ENCODE results near the gene CST8.

The CST8 gene

GRCh38 chr20:23490817-23491216, at the start of gene CST8:
CST8 (plus strand) TSS chr20:23491117; CDS start chr20:23491668, 551 bp downstream.
- Histone ChIP-seq H3K9ac (ENCODE audit: low read length) (no peak within 1 kb of the TSS), H3K4me1 (ENCODE audit: control insufficient read depth, low read depth, low read length) (no peaks in the 10 kb centered on the region), H3K27ac (ENCODE audit: low read length) (no peak within 1 kb of the TSS), H3K27me3 (ENCODE audit: control insufficient read depth, insufficient read depth, low read length) (no peaks in the 10 kb centered on the region), H3K4me3 (ENCODE audit: low read length) (no peak within 1 kb of the TSS), H3K9me3 (ENCODE audit: control insufficient read depth, low read depth, low read length) (no peaks in the 10 kb centered on the region), H3K36me3 (ENCODE audit: control insufficient read depth, low read depth, low read length) (no peaks in the 10 kb centered on the region)

- no peak overlapping the region for H3K27ac ChIP-seq (ENCODE audit: low read length)
- H3K9ac ChIP-seq (ENCODE audit: low read length), result no peak overlapping the region
- no peaks in the 10 kb centered on the region for H3K36me3 ChIP-seq (ENCODE audit: control insufficient read depth, low read depth, low read length)
- no peaks in the 10 kb centered on the region for H3K9me3 ChIP-seq (ENCODE audit: control insufficient read depth, low read depth, low read length)
- H3K27me3 ChIP-seq (ENCODE audit: control insufficient read depth, insufficient read depth, low read length), result no peaks in the 10 kb centered on the region
- H3K4me1 ChIP-seq (ENCODE audit: control insufficient read depth, low read depth, low read length), result no peaks in the 10 kb centered on the region
- no peak overlapping the region for H3K4me3 ChIP-seq (ENCODE audit: low read length)
Observed at GRCh38 chr20:23441850-23442313, 49.0 kb upstream of the CST8 start.

GRCh38 chr20:23442436-23442835, 48.5 kb upstream of the CST8 start:
- Histone ChIP-seq H3K9ac (ENCODE audit: low read length) (no peak overlapping the region), H3K9me3 (ENCODE audit: control insufficient read depth, low read depth, low read length) (no peaks in the 10 kb centered on the region), H3K4me1 (ENCODE audit: control insufficient read depth, low read depth, low read length) (no peaks in the 10 kb centered on the region), H3K36me3 (ENCODE audit: control insufficient read depth, low read depth, low read length) (no peaks in the 10 kb centered on the region), H3K27me3 (ENCODE audit: control insufficient read depth, insufficient read depth, low read length) (no peaks in the 10 kb centered on the region), H3K27ac (ENCODE audit: low read length) (no peak overlapping the region), H3K4me3 (ENCODE audit: low read length) (no peak overlapping the region)

DNA sequence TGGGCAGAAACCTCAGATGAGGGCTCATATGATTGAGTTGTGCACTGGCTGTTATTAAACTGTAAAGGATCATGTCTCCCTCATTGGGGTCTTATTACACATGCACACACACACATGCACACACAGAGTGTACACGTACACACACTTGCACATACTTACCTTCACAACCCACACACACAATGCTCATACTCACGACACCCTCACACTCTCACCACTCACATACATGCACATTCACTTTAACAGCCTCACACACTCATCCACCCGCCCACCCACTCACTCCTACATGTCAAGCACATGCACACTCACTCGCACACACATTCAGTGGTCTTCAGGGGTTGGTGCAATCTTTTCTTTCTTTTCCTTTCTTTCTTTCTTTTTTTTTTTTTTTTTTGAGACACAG, 46.1 kb upstream of the CST8 start:
- H3K9ac ChIP-seq (ENCODE audit: low read length), result no peak overlapping the region
- H3K4me3 ChIP-seq (ENCODE audit: low read length), result no peak overlapping the region
- no peaks in the 10 kb centered on the region for H3K9me3 ChIP-seq (ENCODE audit: control insufficient read depth, low read depth, low read length)
- H3K4me1 ChIP-seq (ENCODE audit: control insufficient read depth, low read depth, low read length), result no peaks in the 10 kb centered on the region
- H3K27ac ChIP-seq (ENCODE audit: low read length), result no peak overlapping the region
- no peaks in the 10 kb centered on the region for H3K36me3 ChIP-seq (ENCODE audit: control insufficient read depth, low read depth, low read length)
- no peaks in the 10 kb centered on the region for H3K27me3 ChIP-seq (ENCODE audit: control insufficient read depth, insufficient read depth, low read length)

- no peak overlapping the region for H3K27ac ChIP-seq (ENCODE audit: low read length)
- H3K27me3 ChIP-seq (ENCODE audit: control insufficient read depth, insufficient read depth, low read length), result no peaks in the 10 kb centered on the region
- H3K9ac ChIP-seq (ENCODE audit: low read length), result no peak overlapping the region
- no peaks in the 10 kb centered on the region for H3K4me1 ChIP-seq (ENCODE audit: control insufficient read depth, low read depth, low read length)
- H3K36me3 ChIP-seq (ENCODE audit: control insufficient read depth, low read depth, low read length), result no peaks in the 10 kb centered on the region
- no peak overlapping the region for H3K4me3 ChIP-seq (ENCODE audit: low read length)
- H3K9me3 ChIP-seq (ENCODE audit: control insufficient read depth, low read depth, low read length), result no peaks in the 10 kb centered on the region
Observed at GRCh38 chr20:23445596-23446217, 45.2 kb upstream of the CST8 start.

DNA sequence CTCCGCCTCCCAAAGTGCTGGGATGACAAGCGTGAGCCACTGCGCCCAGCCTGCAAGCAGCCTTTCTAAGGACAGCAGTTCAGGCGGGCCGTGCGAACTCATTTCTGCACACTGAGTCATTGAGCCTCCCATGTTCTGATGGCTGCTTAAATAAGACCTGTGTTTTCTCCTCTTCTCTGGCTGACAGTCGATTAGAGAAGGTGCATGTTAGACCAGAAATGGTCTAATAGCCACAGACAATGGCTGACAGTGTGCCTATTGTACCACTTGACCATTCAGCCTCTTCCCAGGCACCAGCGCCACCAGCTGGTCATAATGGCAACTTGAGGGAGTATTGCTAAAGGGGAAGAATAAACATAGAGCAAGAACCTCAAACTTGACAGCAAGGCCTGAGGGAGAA, 44.4 kb upstream of the CST8 start:
- Histone ChIP-seq H3K36me3 (ENCODE audit: control insufficient read depth, low read depth, low read length) (no peaks in the 10 kb centered on the region), H3K27me3 (ENCODE audit: control insufficient read depth, insufficient read depth, low read length) (no peaks in the 10 kb centered on the region), H3K9me3 (ENCODE audit: control insufficient read depth, low read depth, low read length) (no peaks in the 10 kb centered on the region), H3K4me3 (ENCODE audit: low read length) (no peak overlapping the region), H3K4me1 (ENCODE audit: control insufficient read depth, low read depth, low read length) (no peaks in the 10 kb centered on the region), H3K27ac (ENCODE audit: low read length) (no peak overlapping the region), H3K9ac (ENCODE audit: low read length) (no peak overlapping the region)

GRCh38 chr20:23448167-23448566, 42.8 kb upstream of the CST8 start:
- Histone ChIP-seq H3K27me3 (ENCODE audit: control insufficient read depth, insufficient read depth, low read length) (no peaks in the 10 kb centered on the region), H3K27ac (ENCODE audit: low read length) (no peak overlapping the region), H3K4me1 (ENCODE audit: control insufficient read depth, low read depth, low read length) (no peaks in the 10 kb centered on the region), H3K4me3 (ENCODE audit: low read length) (no peak overlapping the region), H3K9me3 (ENCODE audit: control insufficient read depth, low read depth, low read length) (no peaks in the 10 kb centered on the region), H3K9ac (ENCODE audit: low read length) (no peak overlapping the region), H3K36me3 (ENCODE audit: control insufficient read depth, low read depth, low read length) (no peaks in the 10 kb centered on the region)

DNA sequence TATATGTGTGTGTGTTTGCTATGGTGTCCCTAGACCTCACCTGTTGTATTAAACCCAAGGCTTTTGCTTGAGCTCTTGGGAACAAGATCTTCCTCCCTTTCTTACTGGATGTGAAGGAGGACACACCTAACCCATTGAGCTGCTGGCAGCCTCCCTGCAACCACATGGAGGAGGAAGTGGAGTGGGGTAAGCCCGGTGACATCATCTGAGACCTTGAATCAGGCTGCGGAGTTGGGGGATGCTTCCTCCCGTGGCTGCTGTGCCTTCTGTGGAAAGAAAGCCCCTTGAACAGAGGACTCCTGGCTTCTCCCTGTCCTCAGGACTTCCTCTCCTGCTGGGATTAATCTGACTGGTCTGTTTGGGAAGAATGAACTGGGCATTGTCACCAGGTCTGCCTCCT, 41.5 kb upstream of the CST8 start:
- no peaks in the 10 kb centered on the region for H3K36me3 ChIP-seq (ENCODE audit: control insufficient read depth, low read depth, low read length)
- H3K4me3 ChIP-seq (ENCODE audit: low read length), result no peak overlapping the region
- H3K4me1 ChIP-seq (ENCODE audit: control insufficient read depth, low read depth, low read length), result no peaks in the 10 kb centered on the region
- H3K27me3 ChIP-seq (ENCODE audit: control insufficient read depth, insufficient read depth, low read length), result no peaks in the 10 kb centered on the region
- no peak overlapping the region for H3K27ac ChIP-seq (ENCODE audit: low read length)
- no peak overlapping the region for H3K9ac ChIP-seq (ENCODE audit: low read length)
- H3K9me3 ChIP-seq (ENCODE audit: control insufficient read depth, low read depth, low read length), result no peaks in the 10 kb centered on the region

DNA sequence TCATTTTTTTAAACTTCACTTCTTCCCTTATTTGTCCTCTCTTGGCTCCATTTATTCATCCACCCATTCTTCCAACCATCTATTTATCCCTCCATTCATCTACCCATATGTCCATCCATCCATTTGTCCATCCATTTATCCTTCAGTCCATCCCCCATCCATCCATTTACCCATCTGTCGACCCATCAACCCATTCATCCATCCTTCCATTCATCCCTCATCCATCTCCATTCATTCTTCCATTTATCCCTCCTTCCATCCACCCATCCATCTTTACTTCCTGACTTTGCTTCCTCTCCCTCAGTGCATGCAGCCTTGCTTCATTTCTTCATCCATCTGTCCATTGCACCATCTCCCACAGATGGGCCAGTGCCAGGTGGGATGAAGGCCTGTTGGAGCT, 40.0 kb upstream of the CST8 start:
- Histone ChIP-seq H3K4me3 (ENCODE audit: low read length) (no peak overlapping the region), H3K27me3 (ENCODE audit: control insufficient read depth, insufficient read depth, low read length) (no peaks in the 10 kb centered on the region), H3K36me3 (ENCODE audit: control insufficient read depth, low read depth, low read length) (no peaks in the 10 kb centered on the region)

GRCh38 chr20:23451956-23452487, 38.9 kb upstream of the CST8 start:
- H3K4me3 ChIP-seq (ENCODE audit: low read length), result no peak overlapping the region
- H3K36me3 ChIP-seq (ENCODE audit: control insufficient read depth, low read depth, low read length), result no peaks in the 10 kb centered on the region
- H3K27ac ChIP-seq (ENCODE audit: low read length), result no peak overlapping the region
- no peak overlapping the region for H3K9ac ChIP-seq (ENCODE audit: low read length)
- no peaks in the 10 kb centered on the region for H3K4me1 ChIP-seq (ENCODE audit: control insufficient read depth, low read depth, low read length)
- H3K9me3 ChIP-seq (ENCODE audit: control insufficient read depth, low read depth, low read length), result no peaks in the 10 kb centered on the region
- H3K27me3 ChIP-seq (ENCODE audit: control insufficient read depth, insufficient read depth, low read length), result no peaks in the 10 kb centered on the region

More for the DNA sequence above, 40.0 kb upstream of the CST8 start:
- Histone ChIP-seq H3K27ac (ENCODE audit: low read length) (no peak overlapping the region), H3K9ac (ENCODE audit: low read length) (no peak overlapping the region), H3K9me3 (ENCODE audit: control insufficient read depth, low read depth, low read length) (no peaks in the 10 kb centered on the region), H3K4me1 (ENCODE audit: control insufficient read depth, low read depth, low read length) (no peaks in the 10 kb centered on the region)

- H3K4me1 ChIP-seq (ENCODE audit: control insufficient read depth, low read depth, low read length), result no peaks in the 10 kb centered on the region
- no peaks in the 10 kb centered on the region for H3K9me3 ChIP-seq (ENCODE audit: control insufficient read depth, low read depth, low read length)
- H3K36me3 ChIP-seq (ENCODE audit: control insufficient read depth, low read depth, low read length), result no peaks in the 10 kb centered on the region
- no peak within 1 kb of the TSS for H3K27ac ChIP-seq (ENCODE audit: low read length)
- no peak within 1 kb of the TSS for H3K4me3 ChIP-seq (ENCODE audit: low read length)
- no peaks in the 10 kb centered on the region for H3K27me3 ChIP-seq (ENCODE audit: control insufficient read depth, insufficient read depth, low read length)
- no peak within 1 kb of the TSS for H3K9ac ChIP-seq (ENCODE audit: low read length)
Observed at GRCh38 chr20:23452776-23453175, 38.1 kb upstream of the CST8 start, which contains the start of gene CST11. CST11 (minus strand) TSS chr20:23452876; CDS start chr20:23452811, 65 bp downstream.
